Prostate gland (tissue), 2 donors: ENCODE results near the gene ISY1. TPM values are rescaled to one million over a fixed set of nuclear protein-coding genes. Genes with fewer than 3 reads are reported as not detected.

ENCODE experiments used
- DNase-seq: peaks from one replicate; pipeline ENCODE4 v3.0.0-alpha.2; 2019; ENCODE audit warnings: low spot score
- H3K27ac ChIP-seq, 2 donors: fragments of 200-600 bp; sonication (generic); 2 replicates each; pipeline ENCODE4 v1.5.1; 2017 to 2019
- H3K27me3 ChIP-seq: fragments of 200-600 bp; sonication (generic); replicated peaks from 2 replicates; pipeline ENCODE4 v1.5.1; 2019; ENCODE audit not compliant: insufficient read depth
- H3K36me3 ChIP-seq, 2 donors: fragments of 200-600 bp; sonication (generic); 1 replicate in 1 of 2; 2 replicates in 1 of 2; pipeline versions ENCODE4 v1.5.1 to v1.8.1; 2017 to 2019
- H3K4me1 ChIP-seq: fragments of 200-600 bp; sonication (generic); replicated peaks from 2 replicates; pipeline ENCODE4 v1.5.1; 2019
- H3K4me3 ChIP-seq, 2 donors: fragments of 200-600 bp; sonication (generic); 2 replicates each; pipeline ENCODE4 v1.5.1; 2017 to 2019
- H3K9me3 ChIP-seq: fragments of 200-600 bp; sonication (generic); 2 replicates; pipeline ENCODE4 v1.5.1; 2017
- CTCF ChIP-seq, 4 experiments: fragments of 200-600 bp in 2 of 4; fragments of 450-650 bp in 2 of 4; sonication (generic) in 2 of 4; IDR thresholded peaks; 1 replicate in 3 of 4; 2 replicates in 1 of 4; pipeline ENCODE4 v1.5.1; 2016 to 2019; ENCODE audit warnings: antibody characterized with exemption in 4 of 4, mild to moderate bottlenecking in 2 of 4, moderate library complexity in 2 of 4
- POLR2A ChIP-seq: fragments of 450-650 bp; IDR thresholded peaks from one replicate; pipeline ENCODE4 v1.6.1; 2016; ENCODE audit warnings: antibody characterized with exemption, mild to moderate bottlenecking
- POLR2AphosphoS5 ChIP-seq: sonication (generic); formaldehyde crosslinking; IDR thresholded peaks from one replicate; pipeline ENCODE4 v1.6.1; 2017; ENCODE audit warnings: antibody characterized with exemption
- WGBS: methylation state at CpG from one replicate; pipeline ENCODE4 v1.1.5; 2018; 5-methylcytosine and 5-hydroxymethylcytosine counted together
- intact Hi-C: fragments of 100-400 bp; cut with DNase I; formaldehyde crosslinking; loops from one replicate; pipeline ENCODE4 v1.14.2; 2022
- total RNA-seq, 2 donors: library from RNA; depleted of rRNA; stranded (reverse); fragments of >200 nt; gene quantifications; one replicate each; pipeline ENCODE4 v1.1.0, GENCODE V29; 2016

Gene ISY1
- total RNA-seq, 2 donors from 2014 or later = 22.3 to 29.1 TPM

- 88% methylated on average over 8 of the region's 8 CpGs for WGBS
- intact Hi-C loops = no loop called here
- Histone ChIP-seq H3K36me3 (no peaks in the 10 kb centered on the region), H3K4me3 (no peak overlapping the region), H3K9me3 (no peaks in the 10 kb centered on the region), H3K27ac (no peak overlapping the region), H3K4me1 (no peaks in the 10 kb centered on the region), H3K27me3 (no peaks in the 10 kb centered on the region)
- TF ChIP-seq CTCF (IDR thresholded peaks at IDR 0.05) (no peak), POLR2A (no peak), POLR2AphosphoS5 (no peak)
- DNase-seq = no peak
Measured at GRCh38 chr3:129107793-129108192, 53.1 kb downstream of the ISY1 start.

GRCh38 chr3:129106866-129107565, 53.8 kb downstream of the ISY1 start:
- Histone ChIP-seq H3K9me3 (no peaks in the 10 kb centered on the region), H3K4me1 (no peaks in the 10 kb centered on the region), H3K27ac (no peak overlapping the region), H3K4me3 (no peak overlapping the region), H3K27me3 (no peaks in the 10 kb centered on the region), H3K36me3 (no peaks in the 10 kb centered on the region)
- WGBS = 66% methylated on average over 19 of the region's 19 CpGs
- DNase-seq = no peak
- TF ChIP-seq POLR2A (no peak), CTCF (IDR thresholded peaks at IDR 0.05) (no peak), POLR2AphosphoS5 (no peak)
- intact Hi-C loops = no loop called here

- no peak for DNase-seq
- intact Hi-C loops = no loop called here
- no peaks in the 10 kb centered on the region for H3K27me3 ChIP-seq
- H3K9me3 ChIP-seq = no peaks in the 10 kb centered on the region
- H3K4me3 ChIP-seq = no peak overlapping the region
- 78% methylated on average over 5 of the region's 5 CpGs for WGBS
- no peaks in the 10 kb centered on the region for H3K4me1 ChIP-seq
- TF ChIP-seq POLR2A (no peak), CTCF (IDR thresholded peaks at IDR 0.05) (no peak), POLR2AphosphoS5 (no peak)
- H3K36me3 ChIP-seq = no peaks in the 10 kb centered on the region
- no peak overlapping the region for H3K27ac ChIP-seq
Measured at GRCh38 chr3:129106320-129106719, 54.5 kb downstream of the ISY1 start.

GRCh38 chr3:129105862-129106261, 55.0 kb downstream of the ISY1 start:
- no peaks in the 10 kb centered on the region for H3K4me1 ChIP-seq
- H3K4me3 ChIP-seq = no peak overlapping the region
- no peak overlapping the region for H3K27ac ChIP-seq
- H3K9me3 ChIP-seq = no peaks in the 10 kb centered on the region
- H3K27me3 ChIP-seq = no peaks in the 10 kb centered on the region
- H3K36me3 ChIP-seq = no peaks in the 10 kb centered on the region
- intact Hi-C loops = no loop called here
- no peak for TF ChIP-seq POLR2A
- TF ChIP-seq POLR2AphosphoS5 = no peak
- no peak for TF ChIP-seq CTCF (IDR thresholded peaks at IDR 0.05)
- DNase-seq = no peak
- WGBS = 81% methylated on average over 4 of the region's 4 CpGs

GRCh38 chr3:129104498-129105079, 56.3 kb downstream of the ISY1 start:
- no peaks in the 10 kb centered on the region for H3K9me3 ChIP-seq
- no peak for DNase-seq
- H3K4me3 ChIP-seq = no peak overlapping the region
- H3K27me3 ChIP-seq = no peaks in the 10 kb centered on the region
- no peak overlapping the region for H3K27ac ChIP-seq
- TF ChIP-seq POLR2AphosphoS5 (no peak), CTCF (IDR thresholded peaks at IDR 0.05) (no peak), POLR2A (no peak)
- intact Hi-C loops = no loop called here
- 90% methylated on average over 6 of the region's 6 CpGs for WGBS
- no peaks in the 10 kb centered on the region for H3K4me1 ChIP-seq
- no peaks in the 10 kb centered on the region for H3K36me3 ChIP-seq
